Stimulated activated CD4-positive, alpha-beta T cell treated with anti-CD3 and anti-CD28 coated beads, Interleukin-2, amount 100 ng/mL, for 4 hours (primary cell): ENCODE results near the gene CAPN8.

ENCODE experiments used
- DNase-seq: peaks from one replicate; pipeline ENCODE4 v3.0.0-alpha.2; 2020; ENCODE audit warnings: low read depth

CAPN8 gene

GRCh38 chr1:223617323-223618070, 48.0 kb downstream of the CAPN8 start:
- no peak for DNase-seq

- no peak for DNase-seq
Observed at GRCh38 chr1:223616586-223616985, 48.9 kb downstream of the CAPN8 start.

- DNase-seq, result no peak
Observed at GRCh38 chr1:223611936-223612335, 53.6 kb downstream of the CAPN8 start.

DNA sequence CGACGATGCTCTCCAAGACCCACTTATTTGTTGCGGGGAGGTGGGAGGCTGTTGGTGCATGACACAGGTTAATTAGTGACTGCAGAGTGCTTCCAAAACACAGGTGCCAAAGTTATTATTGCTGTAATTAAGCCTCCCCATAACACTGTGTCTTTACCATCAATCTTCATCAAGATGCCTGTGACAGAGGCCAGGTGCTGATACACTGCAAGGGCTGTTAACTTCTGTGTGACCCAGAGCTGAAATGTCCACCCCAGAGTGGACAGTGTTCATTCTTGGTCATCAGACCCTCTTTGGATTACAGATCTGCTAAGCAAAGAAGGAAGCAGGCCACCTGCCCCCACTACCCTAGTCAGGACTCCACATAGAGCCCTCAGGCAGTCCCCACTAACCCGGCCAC, 55.5 kb downstream of the CAPN8 start:
- no peak for DNase-seq

- DNase-seq, result no peak
Observed at GRCh38 chr1:223609066-223609465, 56.4 kb downstream of the CAPN8 start.

- no peak for DNase-seq
Observed at GRCh38 chr1:223558512-223558911, 107.0 kb downstream of the CAPN8 start.

GRCh38 chr1:223557130-223557475, 108.4 kb downstream of the CAPN8 start:
- DNase-seq, result no peak

- DNase-seq, result no peak
Observed at GRCh38 chr1:223556414-223557129, 108.9 kb downstream of the CAPN8 start.

GRCh38 chr1:223553957-223554356, 111.5 kb downstream of the CAPN8 start:
- no peak for DNase-seq

- no peak for DNase-seq
Observed at GRCh38 chr1:223551610-223552009, 113.9 kb downstream of the CAPN8 start.

DNA sequence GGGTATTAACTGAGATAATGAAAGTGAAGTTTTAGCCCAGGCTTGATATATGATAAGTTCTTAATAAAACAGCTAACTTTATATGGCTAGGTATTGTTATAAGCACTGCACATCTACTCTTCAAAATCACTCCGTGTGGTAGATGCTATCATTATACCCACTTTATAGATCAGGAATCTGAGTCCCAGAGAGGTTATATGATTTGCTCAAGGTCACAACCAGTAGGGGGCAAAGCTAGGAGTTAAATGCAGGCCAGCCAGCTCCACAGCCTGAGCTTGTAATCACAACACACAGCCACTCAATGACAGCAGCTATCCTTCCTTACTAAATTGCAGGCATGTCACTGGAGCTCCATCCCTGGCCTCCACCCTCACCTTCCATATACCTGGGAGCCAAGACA, 115.8 kb downstream of the CAPN8 start:
- DNase-seq, result no peak

DNA sequence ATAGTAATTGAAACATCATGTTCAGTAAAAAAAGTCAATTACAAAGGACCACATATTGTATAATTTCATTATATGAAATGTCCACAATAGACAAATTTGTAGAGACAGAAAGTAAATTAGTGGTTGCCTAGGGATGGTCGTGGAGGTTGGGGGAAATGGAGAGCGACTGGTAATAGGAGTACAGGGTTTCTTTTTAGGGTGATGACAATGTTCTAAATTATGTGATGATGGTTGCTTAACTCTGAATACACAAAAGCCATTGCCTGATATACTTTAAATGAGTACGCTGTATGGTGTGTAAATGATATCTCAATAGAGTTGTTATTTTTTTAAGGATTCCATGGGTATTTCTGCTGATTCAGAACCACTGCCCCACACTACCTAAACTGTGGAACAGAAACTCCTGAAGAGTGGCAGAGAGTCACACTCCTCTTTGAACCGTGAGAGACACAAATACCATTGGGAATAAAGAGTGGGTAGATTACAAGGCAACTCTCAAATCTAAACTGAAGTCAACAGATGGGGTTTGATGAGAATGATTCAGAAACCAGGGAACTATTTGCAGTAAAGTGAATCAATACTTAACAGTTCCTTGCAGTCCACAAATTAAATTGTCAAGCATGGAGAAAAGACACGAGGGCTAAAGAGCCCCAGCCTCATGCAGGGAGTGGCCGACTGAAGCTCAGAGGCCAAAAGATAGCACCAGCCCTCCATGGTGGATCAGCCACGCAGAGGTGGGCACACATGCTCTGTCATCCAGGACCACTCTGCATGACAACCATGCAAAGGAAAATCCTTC, 118.0 kb downstream of the CAPN8 start:
- DNase-seq, result no peak

DNA sequence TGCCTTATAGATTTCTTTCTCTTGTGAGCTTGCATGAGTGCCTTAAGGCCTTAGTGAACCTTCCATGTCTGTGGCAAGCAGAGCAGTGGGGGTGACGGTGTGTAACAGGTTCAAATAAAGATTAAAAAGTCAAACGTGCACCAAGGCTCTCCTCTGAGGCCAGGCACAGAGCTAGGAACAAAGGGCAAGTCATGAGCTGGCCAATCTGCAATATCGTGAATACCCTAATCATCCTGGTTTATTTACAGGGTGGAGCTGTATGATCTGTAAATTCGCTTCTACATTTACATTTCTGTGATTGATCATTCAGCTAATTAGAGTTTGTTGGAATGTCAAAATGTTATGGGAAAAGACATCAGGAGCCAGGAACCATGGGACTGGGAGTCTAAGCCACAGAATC, 120.2 kb downstream of the CAPN8 start:
- DNase-seq, result no peak

GRCh38 chr1:223543560-223543959, 121.9 kb downstream of the CAPN8 start:
- DNase-seq, result no peak

GRCh38 chr1:223542831-223543230, 122.7 kb downstream of the CAPN8 start:
- no peak for DNase-seq

DNA sequence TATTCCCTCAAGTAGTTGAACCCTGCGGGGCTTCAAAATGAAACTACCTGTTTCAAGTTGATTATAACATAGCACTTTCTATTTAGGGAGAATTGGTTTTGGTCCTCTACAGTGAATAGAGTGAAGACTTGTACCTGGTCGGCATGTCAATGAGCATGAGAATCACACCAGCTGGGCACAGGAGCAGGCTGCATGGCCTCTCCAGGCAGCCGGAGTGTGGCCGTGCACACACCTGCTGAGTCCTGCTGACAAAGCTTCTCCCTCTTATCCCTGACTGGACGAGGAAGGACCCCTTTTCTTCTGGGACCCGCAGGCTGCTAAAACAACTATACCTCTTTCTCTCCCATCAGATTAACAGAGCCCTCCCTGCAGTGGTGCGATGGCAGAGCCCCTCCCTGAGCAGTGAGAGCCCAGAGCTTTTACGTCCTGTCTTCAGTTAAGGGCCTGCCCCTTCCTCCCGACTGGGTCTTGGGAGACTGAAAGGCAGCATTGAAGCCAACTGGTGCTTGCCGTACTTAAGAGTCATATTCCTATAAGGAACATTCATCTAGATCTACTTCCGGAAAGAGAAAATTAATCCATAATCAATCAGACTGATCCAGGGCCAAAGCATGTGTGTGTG, 124.9 kb downstream of the CAPN8 start:
- DNase-seq, result no peak

GRCh38 chr1:223539750-223540149, 125.8 kb downstream of the CAPN8 start:
- no peak for DNase-seq

DNA sequence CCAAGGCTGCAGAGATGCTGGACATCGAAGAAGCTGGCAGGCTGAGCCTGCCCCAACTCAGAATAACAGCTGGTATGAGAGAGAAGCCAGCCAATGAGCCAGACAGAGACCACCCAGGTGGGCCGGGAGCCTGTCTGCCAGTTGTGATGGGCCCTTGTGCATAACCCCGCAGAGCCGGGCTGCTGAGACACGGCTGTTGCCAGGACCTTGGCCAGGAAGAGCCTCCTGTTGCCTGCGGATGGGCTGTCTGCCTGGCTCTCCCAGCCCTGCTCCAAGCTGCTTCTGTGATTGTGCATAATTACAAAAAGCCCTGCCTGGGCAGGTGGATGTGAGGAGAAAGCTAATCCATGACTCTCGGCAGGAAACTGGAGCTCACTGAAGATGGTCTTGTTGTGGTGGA, 126.5 kb downstream of the CAPN8 start:
- DNase-seq, result no peak

DNA sequence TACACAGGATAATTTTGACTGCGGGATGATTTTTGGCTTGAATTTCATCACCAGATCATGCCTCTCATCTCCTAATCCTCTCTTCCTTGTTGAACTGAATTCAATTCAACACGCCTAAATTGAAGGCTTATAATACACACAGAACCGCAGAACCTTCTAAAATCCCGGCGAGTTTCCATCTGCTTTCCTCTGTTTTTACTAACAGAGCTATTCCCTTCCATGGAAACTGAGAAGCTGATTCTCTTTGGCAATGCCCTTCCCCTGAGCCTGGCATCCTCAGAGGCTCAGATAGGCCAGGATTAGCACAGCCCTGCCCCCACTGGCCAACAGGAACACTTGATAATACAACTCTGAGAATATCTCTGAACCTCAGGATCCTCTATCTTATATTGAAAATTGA, 130.2 kb downstream of the CAPN8 start:
- no peak for DNase-seq

GRCh38 chr1:223534677-223535076, 130.8 kb downstream of the CAPN8 start:
- DNase-seq, result no peak

GRCh38 chr1:223533708-223534107, 131.8 kb downstream of the CAPN8 start:
- DNase-seq, result no peak

DNA sequence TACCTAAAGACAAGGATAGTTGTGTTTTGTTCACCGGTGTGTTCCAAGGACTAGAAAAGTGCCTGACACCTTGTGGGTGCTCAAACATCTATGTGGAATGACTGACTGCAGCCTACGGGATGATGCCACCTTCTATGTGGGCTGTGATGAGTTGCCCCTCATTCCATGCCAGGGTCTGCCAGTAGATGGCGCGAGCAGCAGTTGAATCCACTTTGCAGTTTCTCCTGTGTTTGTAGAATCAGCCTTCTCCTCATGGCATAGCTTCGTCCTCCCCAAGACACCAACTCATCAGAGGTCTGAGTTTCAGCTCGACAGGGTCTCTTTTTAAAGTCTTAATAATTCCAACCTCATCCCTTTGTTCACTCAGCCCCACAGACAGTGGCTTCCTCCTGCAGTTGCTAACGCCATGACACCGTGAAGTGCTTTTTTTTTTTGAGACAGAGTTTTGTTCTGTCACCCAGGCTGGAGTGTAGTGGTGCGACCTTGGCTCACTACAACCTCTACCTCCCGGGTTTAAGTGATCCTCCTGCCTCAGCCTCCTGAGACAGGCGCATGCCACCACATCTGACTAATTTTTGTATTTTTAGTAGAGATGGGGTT, 133.7 kb downstream of the CAPN8 start:
- DNase-seq, result peak; percentile 28
